ENCODE measurements around the gene SETD2. TPM values are rescaled to one million over a fixed set of nuclear protein-coding genes. Genes with fewer than 3 reads are reported as not detected.

SETD2 gene
- total RNA-seq, 1 experiment from 2014 or later: 23.1 TPM

DNA sequence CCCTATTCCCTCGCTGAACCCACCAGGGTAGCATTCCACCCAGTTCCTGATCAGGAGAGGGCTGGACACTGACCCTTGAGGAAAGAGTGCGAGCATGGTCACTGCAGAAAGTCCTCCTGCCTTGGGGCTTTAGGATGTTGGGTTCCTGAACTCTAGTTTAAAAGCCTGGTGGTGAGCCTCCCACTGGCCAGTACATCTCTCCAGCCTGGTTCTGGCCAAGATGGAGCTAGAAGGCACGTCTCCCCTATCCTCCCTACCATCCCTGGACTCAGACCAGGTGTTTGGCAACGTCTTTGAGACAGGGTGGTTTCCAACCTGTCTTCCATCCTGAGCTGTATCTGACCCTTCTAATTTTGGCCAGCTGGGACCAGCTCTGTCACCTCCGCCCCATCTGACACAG lies 153.0 kb downstream of the SETD2 start:
- DNase-seq (ENCODE audit: low read depth): no peak

DNA sequence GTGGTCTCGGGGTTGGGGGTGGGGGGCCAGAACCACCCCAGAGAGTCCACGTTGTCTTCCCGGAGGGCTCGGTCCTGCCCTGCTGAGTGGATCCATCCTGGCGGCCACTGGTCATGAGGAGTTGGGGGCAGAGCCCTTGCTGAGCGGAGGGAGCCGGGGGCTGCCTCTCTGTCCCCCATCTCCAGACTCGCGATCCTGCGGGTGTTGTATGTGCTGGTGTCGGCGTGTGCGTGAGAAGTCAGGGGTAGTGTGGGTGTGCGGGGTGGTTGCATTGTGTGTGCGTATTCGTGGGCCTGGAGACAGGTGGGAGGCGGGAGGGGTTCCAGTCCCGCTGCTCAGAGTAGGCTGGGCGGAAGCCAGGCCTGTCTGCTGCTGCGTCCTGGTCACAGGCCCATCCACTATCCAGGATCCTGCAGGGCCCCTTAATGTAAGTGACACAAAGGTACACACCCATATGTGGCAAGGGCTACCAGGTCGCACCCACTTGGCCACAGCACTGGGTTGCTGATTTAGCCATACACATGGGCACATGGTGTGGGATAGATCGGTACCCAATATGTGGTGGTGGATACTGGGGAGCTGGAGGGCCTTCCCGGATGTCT lies 153.7 kb downstream of the SETD2 start:
- DNase-seq (ENCODE audit: low read depth): no peak

DNA sequence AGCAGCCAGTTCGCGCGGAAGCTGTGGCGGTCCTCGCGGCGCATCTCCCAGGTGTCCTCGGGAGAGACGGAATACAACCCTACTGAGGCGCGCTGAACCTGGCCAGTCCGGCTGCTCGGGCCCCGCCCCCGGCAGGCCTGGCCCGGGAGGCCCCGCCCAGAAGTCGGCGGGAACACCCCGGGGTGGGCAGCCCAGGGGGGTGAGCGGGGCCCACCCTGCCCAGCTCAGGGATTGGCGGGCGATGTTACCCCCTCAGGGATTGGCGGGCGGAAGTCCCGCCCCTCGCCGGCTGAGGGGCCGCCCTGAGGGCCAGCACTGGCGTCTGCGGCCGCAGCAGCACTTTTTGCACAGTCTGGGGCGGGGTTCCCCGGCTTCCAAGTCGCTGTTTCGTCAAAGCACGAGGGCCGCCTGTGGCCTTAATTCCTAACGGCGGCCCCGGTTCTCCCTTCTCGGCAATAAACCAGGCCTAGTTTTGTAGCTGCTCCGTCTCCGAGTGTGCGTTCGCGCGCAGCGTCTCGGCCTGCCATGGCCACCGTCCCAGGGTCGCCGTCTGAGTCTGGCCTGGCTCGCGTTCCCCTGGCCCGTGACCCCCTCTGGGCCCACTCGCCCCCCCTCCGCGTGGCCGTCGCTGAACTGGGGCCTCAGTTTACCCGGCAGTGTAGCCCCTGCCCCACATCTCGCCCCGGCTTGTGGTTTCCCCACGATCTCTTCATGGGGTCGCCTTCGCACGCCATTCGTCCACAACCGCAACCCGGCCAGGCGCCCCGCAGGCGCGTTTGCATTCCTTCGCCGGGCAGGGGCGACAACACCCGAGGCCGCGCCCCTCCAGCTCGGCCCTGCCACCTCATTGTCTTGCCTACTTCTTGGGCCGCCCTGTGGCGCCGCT lies 154.4 kb downstream of the SETD2 start:
- DNase-seq (ENCODE audit: low read depth): peak; percentile 85

DNA sequence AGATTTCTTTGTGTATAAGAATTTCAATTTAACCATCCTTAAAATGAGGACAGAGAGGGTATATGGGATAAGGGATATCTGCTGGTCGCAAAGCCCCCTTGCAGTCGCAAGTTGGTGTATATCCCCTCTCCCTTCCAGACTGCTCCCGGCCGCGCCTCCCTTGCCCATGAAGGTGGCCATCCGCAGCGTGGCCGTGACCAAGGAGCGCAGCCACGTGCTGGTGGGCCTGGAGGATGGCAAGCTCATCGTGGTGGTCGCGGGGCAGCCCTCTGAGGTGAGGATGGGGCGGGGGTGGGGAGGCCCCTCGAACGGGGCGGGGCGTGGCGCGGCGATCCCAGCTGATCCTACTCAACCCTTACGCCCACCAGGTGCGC lies 155.1 kb downstream of the SETD2 start:
- DNase-seq (ENCODE audit: low read depth): no peak

DNA sequence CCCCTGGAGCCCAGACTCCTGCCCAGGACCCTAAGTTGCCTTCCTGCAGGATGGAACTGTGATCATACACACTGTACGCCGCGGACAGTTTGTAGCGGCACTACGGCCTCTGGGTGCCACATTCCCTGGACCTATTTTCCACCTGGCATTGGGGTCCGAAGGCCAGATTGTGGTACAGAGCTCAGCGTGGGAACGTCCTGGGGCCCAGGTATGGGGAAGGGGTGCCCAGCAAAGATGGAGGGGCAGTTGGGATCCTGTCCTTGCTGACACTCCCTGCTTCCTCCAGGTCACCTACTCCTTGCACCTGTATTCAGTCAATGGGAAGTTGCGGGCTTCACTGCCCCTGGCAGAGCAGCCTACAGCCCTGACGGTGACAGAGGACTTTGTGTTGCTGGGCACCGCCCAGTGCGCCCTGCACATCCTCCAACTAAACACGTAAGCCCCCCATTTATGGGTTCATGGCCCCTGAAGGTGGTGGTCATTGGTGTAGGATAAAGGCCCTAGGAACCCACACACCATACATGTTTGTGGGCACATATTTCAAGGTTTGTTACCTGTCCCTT lies 155.6 kb downstream of the SETD2 start:
- no peak for DNase-seq (ENCODE audit: low read depth)

DNA sequence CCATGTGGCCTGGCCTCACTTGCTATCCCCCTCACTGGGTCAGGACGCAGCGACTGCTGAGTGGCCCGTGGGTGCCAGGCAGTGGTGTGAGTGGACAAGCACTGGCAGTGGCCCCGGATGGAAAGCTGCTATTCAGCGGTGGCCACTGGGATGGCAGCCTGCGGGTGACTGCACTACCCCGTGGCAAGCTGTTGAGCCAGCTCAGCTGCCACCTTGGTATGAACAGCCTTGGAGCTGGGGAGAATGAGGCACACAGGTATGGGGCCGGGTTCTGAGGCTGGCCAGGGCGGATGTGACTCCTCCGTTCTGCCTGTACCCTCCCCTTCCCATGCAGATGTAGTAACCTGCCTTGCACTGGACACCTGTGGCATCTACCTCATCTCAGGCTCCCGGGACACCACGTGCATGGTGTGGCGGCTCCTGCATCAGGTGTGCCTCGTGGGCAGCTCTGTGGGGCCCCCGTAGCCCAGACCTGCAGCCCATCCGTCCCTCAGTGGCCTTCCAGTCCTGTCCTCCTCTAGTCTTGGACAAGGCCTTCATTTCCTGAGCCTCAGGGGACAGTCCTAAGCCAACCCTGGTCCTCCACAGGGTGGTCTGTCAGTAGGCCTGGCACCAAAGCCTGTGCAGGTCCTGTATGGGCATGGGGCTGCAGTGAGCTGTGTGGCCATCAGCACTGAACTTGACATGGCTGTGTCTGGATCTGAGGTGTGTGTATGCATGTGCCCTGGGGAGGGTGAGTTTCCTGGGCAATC lies 156.3 kb downstream of the SETD2 start:
- DNase-seq (ENCODE audit: low read depth): no peak

DNA sequence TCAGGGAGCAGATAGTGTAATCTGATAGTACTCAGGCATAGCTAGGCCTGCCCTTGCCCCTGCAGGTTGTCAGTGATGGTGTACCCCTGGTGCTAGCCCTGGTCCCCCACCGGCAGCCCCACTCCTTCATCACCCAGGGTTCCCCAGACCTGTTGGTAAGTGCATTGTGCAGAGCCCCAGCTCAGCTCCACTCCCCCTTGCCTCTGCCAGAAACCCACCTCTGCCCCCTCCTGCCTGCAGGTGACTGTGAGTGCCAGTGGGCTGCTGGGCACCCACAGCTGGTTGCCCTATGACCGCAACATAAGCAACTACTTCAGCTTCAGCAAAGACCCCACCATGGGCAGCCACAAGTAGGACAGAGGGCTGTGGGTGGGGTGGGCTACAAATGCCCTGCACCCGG lies 156.9 kb downstream of the SETD2 start:
- no peak for DNase-seq (ENCODE audit: low read depth)

DNA sequence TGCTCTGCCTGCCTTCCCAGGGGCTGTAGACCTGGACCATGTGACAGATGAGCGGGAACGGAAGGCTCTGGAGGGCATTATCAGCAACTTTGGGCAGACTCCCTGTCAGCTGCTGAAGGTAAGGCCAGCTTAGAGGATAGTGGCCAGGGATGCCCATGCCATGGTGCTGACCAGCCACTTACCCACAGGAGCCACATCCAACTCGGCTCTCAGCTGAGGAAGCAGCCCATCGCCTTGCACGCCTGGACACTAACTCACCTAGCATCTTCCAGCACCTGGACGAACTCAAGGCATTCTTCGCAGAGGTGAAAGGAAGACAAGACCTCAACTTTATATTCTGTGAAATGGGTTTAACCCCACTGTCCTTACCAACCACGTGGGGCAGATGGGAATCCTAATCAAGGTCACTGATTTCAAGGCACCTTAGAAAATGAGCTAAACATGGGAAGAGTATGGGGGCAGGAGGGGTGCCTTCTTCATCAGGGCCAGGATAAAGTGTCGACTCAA lies 157.7 kb downstream of the SETD2 start:
- no peak for DNase-seq (ENCODE audit: low read depth)

DNA sequence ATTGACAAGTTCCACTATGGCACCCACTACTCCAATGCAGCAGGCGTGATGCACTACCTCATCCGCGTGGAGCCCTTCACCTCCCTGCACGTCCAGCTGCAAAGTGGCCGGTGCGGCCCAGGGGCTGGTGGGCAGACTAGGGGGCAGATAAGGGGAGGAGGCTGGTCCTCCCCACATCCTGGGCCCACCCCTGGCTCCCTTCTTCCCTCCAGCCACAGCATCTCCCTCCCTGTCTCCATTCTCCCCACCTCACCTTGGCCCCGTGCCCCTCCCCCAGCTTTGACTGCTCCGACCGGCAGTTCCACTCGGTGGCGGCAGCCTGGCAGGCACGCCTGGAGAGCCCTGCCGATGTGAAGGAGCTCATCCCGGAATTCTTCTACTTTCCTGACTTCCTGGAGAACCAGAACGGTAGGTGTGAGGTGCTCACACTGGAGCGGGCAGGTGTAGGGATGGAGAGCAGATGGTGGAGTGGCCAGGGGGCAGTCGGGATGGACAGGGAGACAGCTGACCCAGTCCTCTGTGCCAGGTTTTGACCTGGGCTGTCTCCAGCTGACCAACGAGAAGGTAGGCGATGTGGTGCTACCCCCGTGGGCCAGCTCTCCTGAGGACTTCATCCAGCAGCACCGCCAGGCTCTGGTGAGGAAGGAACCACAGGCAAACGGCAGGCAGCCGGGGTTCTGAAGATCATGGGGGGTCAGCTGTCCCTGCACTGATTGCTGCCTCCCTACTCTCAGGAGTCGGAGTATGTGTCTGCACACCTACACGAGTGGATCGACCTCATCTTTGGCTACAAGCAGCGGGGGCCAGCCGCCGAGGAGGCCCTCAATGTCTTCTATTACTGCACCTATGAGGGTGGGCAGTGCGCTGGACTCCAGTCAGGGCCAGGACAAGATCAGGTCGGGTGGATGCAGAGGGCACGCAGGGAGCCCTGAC lies 158.4 kb downstream of the SETD2 start:
- no peak for DNase-seq (ENCODE audit: low read depth)

DNA sequence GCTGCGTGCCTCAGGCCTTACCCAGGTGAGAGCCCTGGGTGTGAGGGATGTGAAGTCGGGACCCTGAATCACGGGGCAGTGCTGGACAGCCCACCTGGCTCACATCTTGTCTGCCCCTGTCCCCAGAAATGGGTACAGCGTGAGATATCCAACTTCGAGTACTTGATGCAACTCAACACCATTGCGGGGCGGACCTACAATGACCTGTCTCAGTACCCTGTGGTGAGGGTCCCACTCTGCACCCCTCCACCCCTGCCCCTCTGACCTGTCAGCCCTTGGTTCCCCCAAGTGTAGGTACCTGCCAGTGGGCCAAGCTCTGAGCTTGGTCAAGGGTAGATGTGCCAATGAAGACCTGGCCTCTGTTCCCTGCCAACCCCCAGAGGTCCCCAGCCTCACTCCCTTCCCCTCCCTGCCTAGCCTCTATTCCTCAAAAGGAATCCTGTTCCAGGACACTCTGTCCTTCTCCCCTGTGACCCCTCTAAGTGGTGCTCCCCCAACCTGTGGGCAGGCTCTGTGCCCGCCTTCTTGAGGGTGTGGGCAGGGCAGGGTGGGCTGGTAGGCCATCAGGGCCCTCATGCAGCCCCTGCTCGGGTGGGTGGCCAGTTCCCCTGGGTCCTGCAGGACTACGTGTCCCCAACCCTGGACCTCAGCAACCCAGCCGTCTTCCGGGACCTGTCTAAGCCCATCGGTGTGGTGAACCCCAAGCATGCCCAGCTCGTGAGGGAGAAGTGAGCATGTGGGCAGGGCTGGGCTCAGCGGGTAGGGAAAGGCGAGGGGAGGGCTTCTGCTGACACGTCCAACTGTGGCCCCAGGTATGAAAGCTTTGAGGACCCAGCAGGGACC lies 159.3 kb downstream of the SETD2 start:
- DNase-seq (ENCODE audit: low read depth): no peak

DNA sequence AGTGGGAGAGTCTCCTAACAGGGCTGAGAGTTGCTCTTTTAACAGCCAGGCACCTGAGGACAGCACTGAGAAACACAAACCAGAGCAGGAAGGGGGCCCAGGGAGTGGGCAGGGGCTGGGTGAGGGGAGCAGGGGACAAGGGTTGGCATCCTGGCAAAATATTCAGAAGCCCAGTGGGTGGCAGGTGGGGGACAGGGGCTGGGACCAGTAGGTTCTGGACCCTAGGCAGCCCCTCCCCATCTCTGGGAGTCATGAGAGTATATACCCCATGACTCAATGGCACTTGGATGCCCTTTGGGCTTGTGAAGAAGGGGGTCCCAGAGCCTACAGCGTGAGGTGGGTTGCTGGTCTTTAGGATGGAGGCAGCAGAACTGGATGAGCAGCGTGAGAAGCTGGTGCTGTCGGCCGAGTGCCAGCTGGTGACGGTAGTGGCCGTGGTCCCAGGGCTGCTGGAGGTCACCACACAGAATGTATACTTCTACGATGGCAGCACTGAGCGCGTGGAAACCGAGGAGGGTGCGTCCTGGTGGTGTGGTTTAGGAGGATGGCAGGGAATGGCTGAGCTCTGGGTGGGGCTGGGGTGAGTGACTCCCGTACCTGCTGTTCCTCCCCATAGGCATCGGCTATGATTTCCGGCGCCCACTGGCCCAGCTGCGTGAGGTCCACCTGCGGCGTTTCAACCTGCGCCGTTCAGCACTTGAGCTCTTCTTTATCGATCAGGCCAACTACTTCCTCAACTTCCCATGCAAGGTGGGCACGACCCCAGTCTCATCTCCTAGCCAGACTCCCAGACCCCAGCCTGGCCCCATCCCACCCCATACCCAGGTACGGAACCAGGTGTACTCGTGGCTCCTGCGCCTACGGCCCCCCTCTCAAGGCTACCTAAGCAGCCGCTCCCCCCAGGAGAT lies 160.2 kb downstream of the SETD2 start:
- no peak for DNase-seq (ENCODE audit: low read depth)

DNA sequence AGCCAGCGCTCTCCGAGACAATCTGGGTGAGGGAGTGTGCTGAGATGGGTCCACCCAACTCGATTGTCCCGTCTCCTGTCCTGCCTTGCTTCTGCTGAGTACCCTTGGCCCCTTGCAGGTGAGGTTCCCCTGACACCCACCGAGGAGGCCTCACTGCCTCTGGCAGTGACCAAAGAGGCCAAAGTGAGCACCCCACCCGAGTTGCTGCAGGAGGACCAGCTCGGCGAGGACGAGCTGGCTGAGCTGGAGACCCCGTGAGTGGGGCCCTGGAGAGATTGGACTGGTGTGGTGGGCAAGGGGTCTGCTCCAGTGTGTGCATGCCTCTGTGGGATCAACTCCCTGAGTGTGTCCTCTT lies 160.9 kb downstream of the SETD2 start:
- DNase-seq (ENCODE audit: low read depth): no peak

DNA sequence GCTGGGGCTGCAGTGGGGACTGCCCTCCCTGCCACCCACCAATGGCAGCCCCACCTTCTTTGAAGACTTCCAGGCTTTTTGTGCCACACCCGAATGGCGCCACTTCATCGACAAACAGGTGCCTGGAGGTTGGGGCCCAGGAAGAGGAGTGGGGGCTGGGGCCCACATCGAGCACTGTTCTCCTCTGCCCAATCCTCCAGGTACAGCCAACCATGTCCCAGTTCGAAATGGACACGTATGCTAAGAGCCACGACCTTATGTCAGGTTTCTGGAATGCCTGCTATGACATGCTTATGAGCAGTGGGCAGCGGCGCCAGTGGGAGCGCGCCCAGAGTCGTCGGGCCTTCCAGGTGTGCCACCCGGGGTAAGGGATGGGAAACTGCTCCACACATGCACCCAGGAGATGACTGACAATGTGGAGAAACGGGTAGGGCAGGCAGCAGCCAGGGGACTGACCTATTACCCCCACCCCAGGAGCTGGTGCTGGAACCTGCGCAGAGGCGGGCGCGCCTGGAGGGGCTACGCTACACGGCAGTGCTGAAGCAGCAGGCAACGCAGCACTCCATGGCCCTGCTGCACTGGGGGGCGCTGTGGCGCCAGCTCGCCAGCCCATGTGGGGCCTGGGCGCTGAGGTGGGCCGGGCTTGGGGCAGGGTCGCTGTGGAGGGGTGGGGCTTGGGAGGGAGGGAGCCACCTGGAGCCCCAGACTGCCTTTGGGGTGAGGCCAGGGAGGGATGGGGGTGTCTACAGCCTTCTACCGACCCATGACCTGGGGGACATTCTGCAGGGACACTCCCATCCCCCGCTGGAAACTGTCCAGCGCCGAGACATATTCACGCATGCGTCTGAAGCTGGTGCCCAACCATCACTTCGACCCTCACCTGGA lies 161.5 kb downstream of the SETD2 start:
- no peak for DNase-seq (ENCODE audit: low read depth)

DNA sequence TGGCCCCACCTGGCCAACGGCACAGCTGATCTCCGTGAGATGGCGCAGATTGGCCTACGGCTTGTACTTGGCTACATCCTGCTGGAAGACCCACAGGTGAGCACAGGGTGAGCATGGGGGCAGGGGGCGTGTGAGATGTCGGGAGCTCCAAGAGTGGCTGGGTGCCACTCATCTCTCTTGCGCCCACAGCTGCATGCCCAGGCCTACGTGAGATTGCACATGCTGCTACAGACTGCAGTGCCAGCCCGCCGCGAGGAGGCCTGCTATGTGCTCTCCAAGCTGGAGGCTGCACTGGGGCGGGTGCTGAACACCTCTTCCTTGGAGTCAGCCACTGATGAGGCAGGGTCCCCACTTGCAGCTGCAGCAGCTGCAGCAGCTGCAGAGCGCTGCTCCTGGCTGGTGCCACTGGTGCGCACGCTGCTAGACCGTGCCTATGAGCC lies 162.2 kb downstream of the SETD2 start:
- no peak for DNase-seq (ENCODE audit: low read depth)

DNA sequence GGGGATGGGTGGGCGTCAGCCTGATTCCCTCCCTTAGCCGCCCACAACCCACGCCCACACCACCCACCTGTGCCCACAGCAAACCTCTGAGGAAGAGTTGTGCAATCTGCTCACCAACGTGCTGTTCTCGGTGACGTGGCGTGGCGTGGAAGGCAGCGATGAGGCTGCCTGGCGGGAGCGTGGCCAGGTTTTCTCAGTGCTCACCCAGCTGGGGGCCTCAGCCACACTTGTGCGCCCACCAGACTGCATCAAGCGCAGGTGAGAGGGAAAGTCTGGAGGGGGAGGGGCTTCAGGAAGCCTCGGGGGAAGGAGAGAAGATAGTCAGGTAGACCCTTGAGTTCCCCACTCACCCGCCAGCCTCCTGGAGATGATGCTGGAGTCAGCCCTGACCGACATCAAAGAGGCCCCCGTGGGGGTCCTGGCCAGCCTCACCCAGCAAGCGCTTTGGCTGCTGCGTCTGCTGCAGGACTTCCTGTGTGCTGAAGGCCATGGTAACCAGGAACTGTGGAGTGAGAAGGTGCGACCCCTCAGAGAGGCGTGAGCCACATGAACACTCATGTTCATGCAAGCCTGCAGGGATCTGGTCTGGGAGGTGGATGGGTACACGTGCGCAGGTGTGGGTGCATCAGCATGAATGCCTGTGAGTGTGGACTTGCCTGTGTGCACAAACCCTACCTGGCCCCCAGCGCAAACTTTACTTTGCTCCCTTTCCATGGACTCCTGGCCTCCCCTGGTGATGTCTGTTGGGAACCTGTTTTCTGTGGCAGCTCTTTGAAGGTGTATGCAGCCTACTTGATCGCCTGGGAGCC lies 162.8 kb downstream of the SETD2 start:
- DNase-seq (ENCODE audit: low read depth): no peak

DNA sequence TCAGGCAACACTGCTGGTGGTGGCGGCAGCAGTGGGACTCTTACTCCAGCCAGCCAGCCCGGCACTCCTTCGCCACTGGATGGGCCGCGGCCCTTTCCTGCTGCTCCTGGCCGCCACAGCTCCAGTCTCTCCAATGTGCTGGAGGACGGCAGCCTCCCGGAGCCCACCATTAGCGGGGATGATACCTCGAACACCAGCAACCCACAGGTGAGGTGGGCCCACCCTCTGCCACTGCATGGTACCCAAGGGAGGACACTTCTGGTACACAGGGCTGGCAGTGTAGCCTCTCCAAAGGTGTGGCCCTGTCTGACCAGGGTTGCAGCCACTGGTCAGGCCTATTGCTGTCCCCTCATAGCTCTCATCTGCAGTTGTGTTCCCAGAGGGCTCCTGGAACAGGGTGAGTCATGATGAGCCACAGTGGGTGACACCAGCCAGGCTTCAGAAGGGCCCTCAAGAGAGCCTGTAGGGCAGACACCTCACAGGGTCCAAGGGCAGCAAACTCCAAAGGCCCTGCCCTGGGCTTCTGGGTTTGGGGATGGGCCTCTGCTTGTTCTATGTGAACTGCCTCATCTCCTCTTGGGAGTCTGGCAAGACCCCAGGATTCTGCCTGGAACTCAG lies 163.6 kb downstream of the SETD2 start:
- DNase-seq (ENCODE audit: low read depth): peak; percentile 19
